DMS53 treated with DMSO at 0.1 percent for 48 hours (cell line): ENCODE data around the gene IFRD1.
A peak's percentile ranks its signal among the peaks of the same experiment; 100 is the strongest.

ENCODE experiments used
- DNase-seq: peaks from one replicate; lab custom pipeline; 2025; ENCODE audit not compliant: unreplicated experiment; lab: John Stamatoyannopoulos, UW

The IFRD1 gene

DNA sequence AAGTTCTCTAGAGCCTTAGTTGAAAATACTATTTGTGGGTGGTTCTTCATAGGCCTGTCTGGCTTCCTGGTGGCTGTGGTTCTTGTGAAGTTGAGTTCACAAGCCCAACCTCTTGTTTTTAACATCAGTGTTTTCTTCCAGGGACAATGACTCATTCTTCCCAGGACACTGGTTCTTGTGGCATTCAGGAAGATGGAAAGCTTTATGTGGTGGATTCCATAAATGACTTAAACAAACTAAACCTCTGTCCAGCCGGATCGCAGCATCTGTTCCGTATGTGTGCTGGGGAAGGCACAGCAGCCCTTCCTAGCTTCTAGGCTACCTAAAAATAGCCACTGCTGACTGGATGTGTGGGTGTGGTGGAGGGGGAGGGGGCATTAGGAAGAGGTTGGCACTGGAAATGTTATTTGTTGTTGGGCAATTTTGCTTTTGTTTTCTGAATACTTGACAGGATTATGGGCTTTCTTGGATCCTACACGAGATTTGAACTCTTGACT lies 34.5 kb downstream of the IFRD1 start:
- peak; percentile 15 for DNase-seq

GRCh38 chr7:112485766-112486165 lies 35.5 kb downstream of the IFRD1 start:
- DNase-seq = no peak

GRCh38 chr7:112487457-112488263 lies 37.4 kb downstream of the IFRD1 start:
- DNase-seq = no peak

GRCh38 chr7:112488264-112488552 lies 37.9 kb downstream of the IFRD1 start:
- DNase-seq = no peak

- DNase-seq = no peak
Measured at GRCh38 chr7:112492186-112492585, 41.9 kb downstream of the IFRD1 start.

GRCh38 chr7:112494656-112495055 lies 44.4 kb downstream of the IFRD1 start:
- DNase-seq = no peak

DNA sequence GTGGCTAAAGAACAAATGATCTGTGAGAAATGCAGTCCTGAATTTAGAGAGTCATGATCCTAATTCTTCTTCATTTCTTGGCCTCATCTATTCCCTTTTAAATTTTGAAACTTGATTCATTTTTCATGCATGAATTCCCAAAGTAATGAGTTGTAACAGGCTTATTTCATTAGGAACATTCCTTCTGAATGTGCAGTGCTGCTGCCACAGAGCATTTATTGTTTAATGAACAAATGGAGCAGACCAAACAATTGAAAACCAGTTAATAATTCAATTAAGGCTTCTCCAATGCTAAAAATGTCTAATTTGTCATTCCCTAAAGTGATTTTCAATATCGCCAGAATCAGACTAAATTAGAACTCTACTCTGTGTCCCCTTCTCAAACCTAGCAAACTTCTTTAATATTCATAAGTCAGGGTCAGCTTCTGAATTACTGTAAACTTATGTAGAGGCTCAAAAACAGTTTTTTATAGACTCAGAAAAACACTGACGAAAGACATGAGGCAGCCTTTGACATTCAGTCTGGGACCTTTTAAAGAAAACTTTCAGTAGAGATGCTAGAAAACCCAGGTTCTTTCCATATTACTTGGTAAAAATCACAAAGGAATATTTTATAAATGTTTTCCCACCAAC lies 45.0 kb downstream of the IFRD1 start:
- no peak for DNase-seq

DNA sequence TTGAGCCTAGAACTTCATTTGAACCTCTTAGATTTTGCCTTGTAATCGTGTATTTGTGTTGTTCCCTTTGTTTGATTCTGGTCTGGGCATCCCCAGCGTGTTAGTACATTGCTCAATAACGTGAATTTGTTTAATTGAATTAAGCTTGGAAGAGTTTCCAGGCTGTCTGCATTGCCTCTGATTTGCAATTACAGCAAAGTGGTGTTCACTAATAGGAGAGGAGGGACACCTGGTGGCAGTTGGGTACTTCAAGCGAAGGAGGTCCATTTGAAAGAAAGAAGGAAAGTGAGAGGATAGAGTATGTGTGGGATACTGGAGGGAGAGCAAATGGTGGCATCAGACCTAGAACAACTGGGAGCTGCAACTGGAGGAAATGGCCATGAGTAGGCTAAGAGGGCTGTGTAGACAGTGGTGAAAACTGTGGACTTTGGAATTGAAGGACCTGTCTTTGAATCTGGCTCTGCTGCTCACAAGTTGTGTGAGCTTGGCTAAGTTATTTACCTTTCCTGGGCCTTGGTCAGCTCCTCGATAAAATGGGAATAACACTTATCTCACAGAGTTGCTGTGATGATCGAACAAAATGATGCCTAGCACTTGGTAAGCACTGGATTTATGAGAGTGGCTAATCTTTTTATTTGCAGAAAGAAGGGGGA lies 45.7 kb downstream of the IFRD1 start:
- DNase-seq = peak; percentile 48

- DNase-seq = no peak
Measured at GRCh38 chr7:112497481-112497880, 47.2 kb downstream of the IFRD1 start.

DNA sequence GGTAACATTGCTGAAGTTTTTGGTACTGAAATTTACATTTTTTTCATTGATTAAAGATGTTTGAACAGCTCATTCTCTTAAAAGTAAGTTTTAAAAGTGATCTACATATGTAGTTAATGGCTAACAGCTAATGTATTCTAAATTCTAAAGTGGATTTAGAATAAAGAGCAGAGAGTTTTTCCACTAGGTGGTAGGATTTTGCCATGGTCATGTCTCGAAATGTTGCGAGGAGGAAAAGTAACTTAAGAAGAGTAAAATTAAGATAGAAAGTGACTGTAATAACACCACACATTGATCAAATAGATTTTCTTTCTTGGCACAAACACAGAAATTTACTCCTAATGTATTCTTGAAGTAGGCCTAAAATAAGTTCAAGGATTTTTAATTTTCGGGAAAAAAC lies 50.4 kb downstream of the IFRD1 start:
- DNase-seq = no peak

DNA sequence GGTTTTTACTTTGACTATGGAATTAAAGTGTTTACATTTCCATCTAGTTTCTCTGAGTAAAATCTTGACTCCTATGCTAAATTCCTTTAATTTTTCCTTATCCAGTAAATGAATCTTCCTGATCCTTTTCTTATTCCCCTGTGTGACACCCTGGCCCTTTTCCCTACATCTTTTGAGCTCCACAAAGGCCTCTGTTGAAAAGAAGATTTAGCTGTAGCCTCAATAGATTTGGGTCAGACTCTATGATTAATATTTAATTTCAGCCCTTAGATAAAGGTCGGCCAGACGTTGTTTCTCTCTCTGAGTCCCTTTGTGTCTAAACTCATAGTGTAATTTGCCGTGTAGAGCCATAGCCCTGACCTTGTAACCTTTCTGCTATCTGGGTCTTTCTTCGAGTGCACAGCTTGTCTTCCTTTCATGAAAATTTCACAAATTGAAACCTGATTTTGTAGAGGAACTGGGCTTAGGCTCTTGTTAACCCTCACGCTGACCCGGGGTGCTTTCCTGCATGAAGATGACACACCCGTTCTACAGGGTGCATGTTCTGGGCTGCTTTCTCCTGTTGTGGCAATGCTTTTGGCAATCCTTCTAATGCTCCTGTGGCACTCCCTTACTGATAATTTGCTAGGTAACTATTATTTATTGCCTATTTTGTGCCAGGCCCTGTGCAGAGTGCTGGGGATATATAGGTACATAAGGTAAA lies 51.7 kb downstream of the IFRD1 start:
- DNase-seq = no peak

DNA sequence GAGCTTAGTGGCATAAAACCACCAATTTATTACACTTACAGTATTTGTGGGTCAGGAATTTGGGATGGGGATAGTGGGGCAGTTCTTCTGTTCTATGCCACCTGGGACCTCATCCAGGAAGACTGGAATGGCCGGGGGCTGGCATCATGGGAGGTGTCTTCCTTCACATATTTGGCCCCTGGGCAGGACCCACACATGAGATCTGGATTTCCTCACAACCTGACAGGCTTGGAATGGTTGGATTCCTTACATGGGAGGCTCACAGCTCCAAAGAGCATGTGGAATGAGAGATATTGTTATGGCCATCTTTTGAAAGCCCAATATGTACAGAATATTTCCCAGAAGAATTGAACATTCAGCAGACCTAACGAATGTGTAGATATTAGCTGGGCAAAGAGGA lies 52.4 kb downstream of the IFRD1 start:
- DNase-seq = no peak

- DNase-seq = no peak
Measured at GRCh38 chr7:112503361-112503972, 53.2 kb downstream of the IFRD1 start.

DNA sequence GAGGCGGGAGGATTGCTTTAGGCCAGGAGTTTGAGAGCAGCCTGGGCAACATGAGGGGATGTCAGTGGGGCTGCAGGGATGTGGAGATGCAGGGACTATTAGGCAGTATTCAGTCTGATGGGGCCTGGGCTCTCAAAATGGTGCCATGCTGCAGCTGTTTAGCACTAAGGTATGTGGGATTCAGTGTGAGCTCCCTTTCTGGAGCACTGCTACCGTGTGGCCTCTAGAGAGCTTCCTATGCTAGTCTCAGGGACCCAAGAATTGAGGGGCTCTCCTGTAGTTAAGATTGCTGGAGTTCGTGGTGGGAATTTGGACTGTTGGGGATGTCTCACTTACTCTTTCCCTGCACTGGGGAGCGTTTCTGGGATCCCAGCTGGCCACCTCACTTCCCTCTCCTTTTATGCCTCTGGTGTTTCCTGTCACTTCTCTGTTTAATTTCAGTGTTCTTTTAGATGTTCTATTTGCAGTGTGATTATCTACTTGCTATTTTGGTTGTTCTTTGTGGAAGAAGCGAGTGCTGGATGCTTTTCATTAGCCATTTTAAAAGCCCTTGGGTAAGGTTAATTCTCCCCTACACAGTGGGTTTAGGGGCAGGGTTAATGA lies 53.9 kb downstream of the IFRD1 start:
- no peak for DNase-seq

GRCh38 chr7:112505495-112505894 lies 55.2 kb downstream of the IFRD1 start:
- DNase-seq = no peak

GRCh38 chr7:112508404-112508803 lies 58.1 kb downstream of the IFRD1 start:
- DNase-seq = no peak

DNA sequence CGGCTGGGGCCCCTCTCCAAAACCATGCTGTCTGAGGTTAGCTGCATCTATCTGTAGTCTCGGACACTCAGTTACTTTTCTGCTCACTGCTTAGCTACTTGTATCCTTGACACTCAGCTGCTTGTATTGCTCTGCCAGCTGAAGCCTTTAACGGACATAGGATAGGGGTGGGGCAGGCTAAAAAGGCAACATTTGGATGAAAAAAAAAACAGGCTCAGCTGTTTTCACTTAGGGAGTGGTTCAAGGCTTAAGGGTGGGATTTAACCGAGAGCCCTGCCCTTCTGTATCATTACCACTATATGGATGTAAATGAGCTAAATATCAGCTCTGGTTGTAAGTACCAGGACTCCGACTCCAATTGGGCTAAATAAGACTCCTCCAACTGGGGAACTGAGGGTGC lies 59.1 kb downstream of the IFRD1 start:
- no peak for DNase-seq

GRCh38 chr7:112510001-112510742 lies 59.9 kb downstream of the IFRD1 start:
- no peak for DNase-seq

GRCh38 chr7:112510743-112511110 lies 60.5 kb downstream of the IFRD1 start:
- DNase-seq = no peak
